OCI-LY1 (cell line): ENCODE measurements around the gene PHKA2.

Source experiments
- H2AFZ ChIP-seq: fragments of 200-600 bp; sonication (generic), shearing (Covaris generic); 2 replicates; pipeline ENCODE4 v1.6.0; 2014; ENCODE audit warnings: antibody characterized with exemption, mild to moderate bottlenecking, low read length
- H3F3A ChIP-seq: fragments of 200-600 bp; sonication (generic), shearing (Covaris generic); 2 replicates; pipeline ENCODE4 v1.6.0; 2014; ENCODE audit warnings: mild to moderate bottlenecking, antibody characterized with exemption, low read length, moderate library complexity; ENCODE audit not compliant: insufficient read depth
- H3K27ac ChIP-seq: fragments of 200-600 bp; sonication (generic); 2 replicates; pipeline ENCODE4 v1.5.1; 2014; ENCODE audit warnings: low read length, mixed run types, mild to moderate bottlenecking, low read depth; ENCODE audit not compliant: poor library complexity, severe bottlenecking
- H3K27me3 ChIP-seq: fragments of 200-600 bp; sonication (generic); 2 replicates; pipeline ENCODE4 v1.6.0; 2014; ENCODE audit warnings: antibody characterized with exemption, mild to moderate bottlenecking, low read length, moderate library complexity; ENCODE audit not compliant: insufficient read depth
- H3K36me3 ChIP-seq: fragments of 200-600 bp; sonication (generic); 2 replicates; pipeline ENCODE4 v1.6.1; 2014; ENCODE audit warnings: mild to moderate bottlenecking, antibody characterized with exemption, low read length, moderate library complexity, mixed read lengths; ENCODE audit not compliant: insufficient read depth
- H3K4me1 ChIP-seq: fragments of 200-600 bp; sonication (generic); 2 replicates; pipeline ENCODE4 v1.5.1; 2014; ENCODE audit warnings: mild to moderate bottlenecking, low read length, moderate library complexity; ENCODE audit not compliant: insufficient read depth, severe bottlenecking
- H3K4me2 ChIP-seq: fragments of 200-600 bp; sonication (generic), shearing (Covaris generic); 2 replicates; pipeline ENCODE4 v1.6.1; 2014; ENCODE audit warnings: low read length
- H3K4me3 ChIP-seq: fragments of 200-600 bp; sonication (generic); 2 replicates; pipeline ENCODE4 v1.5.1; 2014; ENCODE audit warnings: low read length, low read depth, mild to moderate bottlenecking, mixed read lengths; ENCODE audit not compliant: poor library complexity, severe bottlenecking
- H3K79me2 ChIP-seq: fragments of 200-600 bp; shearing (Covaris generic); 2 replicates; pipeline ENCODE4 v1.6.1; 2016; ENCODE audit warnings: mixed run types, low read length, mixed read lengths; ENCODE audit not compliant: insufficient read depth
- H3K9ac ChIP-seq: fragments of 200-600 bp; sonication (generic), shearing (Covaris generic); 2 replicates; pipeline ENCODE4 v1.6.1; 2014; ENCODE audit warnings: mild to moderate bottlenecking, low read length, mixed read lengths
- H3K9me2 ChIP-seq: fragments of 200-600 bp; sonication (generic), shearing (Covaris generic); 2 replicates; pipeline ENCODE4 v1.6.1; 2014; ENCODE audit warnings: low read depth, mild to moderate bottlenecking, low read length, mixed read lengths
- H3K9me3 ChIP-seq: fragments of 200-600 bp; shearing (Covaris generic); 2 replicates; pipeline ENCODE4 v1.6.1; 2014; ENCODE audit warnings: low read length, mixed read lengths
- H4K20me1 ChIP-seq: fragments of 200-600 bp; sonication (generic), shearing (Covaris generic); 2 replicates; pipeline ENCODE4 v1.6.0; 2016; ENCODE audit warnings: mild to moderate bottlenecking, low read length; ENCODE audit not compliant: insufficient read depth
- CTCF ChIP-seq: fragments of 200-600 bp; sonication (generic), shearing (Covaris generic); IDR thresholded peaks from 2 replicates; pipeline ENCODE4 v1.5.1; 2017; ENCODE audit warnings: mild to moderate bottlenecking, antibody characterized with exemption, low read length, moderate library complexity, mixed read lengths
- EZH2 ChIP-seq: fragments of 200-600 bp; sonication (generic), shearing (Covaris generic); IDR thresholded peaks from 2 replicates; pipeline ENCODE4 v1.8.0; 2017; ENCODE audit warnings: borderline replicate concordance, mixed run types, mild to moderate bottlenecking, antibody characterized with exemption, low read length, moderate library complexity, mixed read lengths

The PHKA2 gene

GRCh38 chrX:18888281-18888680, 95.6 kb downstream of the PHKA2 start:
- H3K4me3 ChIP-seq: no peak overlapping the region
- no peak overlapping the region for H3K27ac ChIP-seq
- H4K20me1 ChIP-seq: no peaks in the 10 kb centered on the region
- no peak overlapping the region for H2AFZ ChIP-seq
- no peaks in the 10 kb centered on the region for H3K9me3 ChIP-seq
- no peaks in the 10 kb centered on the region for H3K79me2 ChIP-seq
- no peaks in the 10 kb centered on the region for H3F3A ChIP-seq
- no peak overlapping the region for H3K9ac ChIP-seq
- TF ChIP-seq EZH2: no peak
- no peak for TF ChIP-seq CTCF
- H3K4me2 ChIP-seq: no peak overlapping the region
- no peaks in the 10 kb centered on the region for H3K27me3 ChIP-seq
- no peaks in the 10 kb centered on the region for H3K9me2 ChIP-seq
- H3K4me1 ChIP-seq: peaks cover 24% of the 10 kb centered on the region
- H3K36me3 ChIP-seq: no peaks in the 10 kb centered on the region

DNA sequence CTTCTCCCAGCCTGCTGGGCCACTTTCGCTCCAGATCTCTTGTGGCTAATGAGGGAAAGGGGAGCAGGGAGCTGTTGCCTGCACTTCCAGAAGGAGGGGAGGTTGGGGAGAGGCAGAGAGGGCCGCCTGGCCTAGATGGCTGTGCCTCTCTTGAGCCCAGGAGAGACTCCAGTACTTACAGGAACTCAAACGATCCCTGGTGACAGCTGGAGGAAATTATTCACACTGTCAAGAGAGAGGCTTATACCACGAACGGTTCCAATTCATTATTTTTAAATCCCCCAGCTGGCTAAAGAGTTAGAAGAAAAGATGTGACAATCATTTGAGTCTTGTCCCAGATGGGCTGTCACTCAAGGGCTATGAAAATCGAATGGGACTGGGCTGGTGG, 96.1 kb downstream of the PHKA2 start:
- Histone ChIP-seq H3K27ac (no peak overlapping the region), H3K9me3 (no peaks in the 10 kb centered on the region), H3K36me3 (no peaks in the 10 kb centered on the region), H2AFZ (no peak overlapping the region), H3K9ac (no peak overlapping the region), H3K4me2 (no peak overlapping the region), H3K79me2 (no peaks in the 10 kb centered on the region), H3F3A (no peaks in the 10 kb centered on the region), H4K20me1 (no peaks in the 10 kb centered on the region), H3K4me3 (no peak overlapping the region), H3K4me1 (peaks cover 24% of the 10 kb centered on the region), H3K27me3 (no peaks in the 10 kb centered on the region), H3K9me2 (no peaks in the 10 kb centered on the region)
- no peak for TF ChIP-seq EZH2
- TF ChIP-seq CTCF: no peak

DNA sequence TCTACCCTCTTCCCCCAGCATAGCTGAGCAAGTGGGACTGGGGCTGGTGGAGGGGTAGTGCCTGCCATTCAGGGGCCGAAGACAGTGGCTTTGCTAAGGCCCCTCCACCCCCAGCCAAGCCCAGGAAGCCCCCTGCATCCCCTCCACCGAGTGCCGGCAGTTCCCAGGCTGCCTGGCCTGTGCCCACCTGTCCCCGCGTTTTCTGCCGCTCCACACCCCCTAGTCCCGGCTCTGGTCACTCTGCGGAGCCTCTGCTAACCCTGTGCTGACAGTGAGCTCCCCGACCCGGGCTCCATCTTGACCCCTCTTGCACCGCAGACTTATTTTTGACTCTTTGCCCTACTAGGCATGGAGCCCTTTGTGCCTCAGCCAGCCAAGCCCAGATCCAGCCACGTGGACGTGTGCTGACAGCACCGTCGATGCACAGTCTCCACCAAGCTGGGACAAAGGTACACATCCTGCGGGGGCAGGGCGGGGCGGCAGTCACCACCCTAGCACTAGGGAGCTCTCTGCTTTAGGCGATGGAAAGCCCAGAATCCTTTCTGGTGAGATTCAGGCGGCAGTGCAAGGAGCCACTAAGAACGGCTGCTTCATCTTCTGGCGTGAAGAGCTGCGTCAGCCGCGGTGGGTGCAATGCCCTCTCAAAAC, 96.6 kb downstream of the PHKA2 start:
- Histone ChIP-seq H3K79me2 (no peaks in the 10 kb centered on the region), H3K9me2 (no peaks in the 10 kb centered on the region), H3K4me3 (peak overlapping the region; percentile 53), H3K36me3 (no peaks in the 10 kb centered on the region), H4K20me1 (no peaks in the 10 kb centered on the region), H3F3A (no peaks in the 10 kb centered on the region), H3K27me3 (no peaks in the 10 kb centered on the region), H3K4me2 (peak overlapping the region; percentile 67), H2AFZ (no peak overlapping the region), H3K4me1 (peaks cover 24% of the 10 kb centered on the region), H3K27ac (no peak overlapping the region), H3K9me3 (no peaks in the 10 kb centered on the region), H3K9ac (no peak overlapping the region; the same call in 1 of the 2 replicates)
- TF ChIP-seq CTCF: no peak
- TF ChIP-seq EZH2: no peak
